GM19467 (cell line): ENCODE results near the gene MAP7.
"Not testable (repeated sequence)": the region's sequence is repeated elsewhere in the genome, so short reads cannot be mapped to it uniquely, and the experiment has no call there.

Experiments
- ATAC-seq: cut with Tn5 transposase; IDR thresholded peaks from one replicate; pipeline ENCODE4 v1.9.1; 2021; ENCODE audit warnings: mild to moderate bottlenecking, moderate library complexity; ENCODE audit not compliant: unreplicated experiment

Gene MAP7

DNA sequence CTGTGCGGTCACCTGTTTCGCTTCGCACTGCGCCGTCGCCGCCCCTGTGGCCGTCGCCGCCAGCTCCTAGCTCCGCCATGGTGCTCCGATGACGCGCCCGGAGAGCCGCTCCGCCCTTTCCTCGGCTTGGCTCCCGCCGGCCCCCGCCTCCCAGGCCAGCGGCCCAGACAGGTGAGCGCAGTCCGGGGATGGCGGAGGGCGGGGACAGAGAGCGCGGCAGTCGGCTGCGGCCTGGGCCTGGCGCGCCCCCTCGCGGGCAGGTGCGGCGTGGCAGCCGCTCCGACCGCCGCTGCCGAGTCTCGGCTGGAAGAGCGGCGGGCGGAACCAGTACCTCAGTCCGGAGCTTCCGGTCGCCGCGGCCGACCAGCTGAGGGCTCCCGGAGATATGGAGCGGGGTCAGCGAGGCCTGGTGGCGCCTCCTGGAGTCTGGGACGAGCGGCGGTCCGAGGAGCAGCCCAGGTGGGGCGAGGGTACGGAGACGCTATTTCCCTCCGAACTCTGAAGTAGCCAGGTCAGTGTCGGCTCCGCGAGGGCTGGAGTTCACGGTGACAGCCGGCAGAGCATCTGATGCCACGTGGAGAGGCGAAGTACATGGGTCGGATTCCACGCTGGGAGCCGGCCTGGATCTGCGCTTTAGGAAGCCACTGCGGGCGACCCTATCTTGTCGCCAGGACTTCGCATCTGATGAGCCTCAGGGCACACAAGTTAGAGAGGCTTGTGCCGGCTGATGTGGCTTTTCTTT lies at the start of gene MAP7:
MAP7 (minus strand) TSS at position 93 of the 742 bp plus-strand sequence; CDS start at position 79, 14 bp downstream.
- ATAC-seq: peak; percentile 53

GRCh38 chr6:136599329-136600011 lies 49.2 kb upstream of the MAP7 start:
- no peak for ATAC-seq

DNA sequence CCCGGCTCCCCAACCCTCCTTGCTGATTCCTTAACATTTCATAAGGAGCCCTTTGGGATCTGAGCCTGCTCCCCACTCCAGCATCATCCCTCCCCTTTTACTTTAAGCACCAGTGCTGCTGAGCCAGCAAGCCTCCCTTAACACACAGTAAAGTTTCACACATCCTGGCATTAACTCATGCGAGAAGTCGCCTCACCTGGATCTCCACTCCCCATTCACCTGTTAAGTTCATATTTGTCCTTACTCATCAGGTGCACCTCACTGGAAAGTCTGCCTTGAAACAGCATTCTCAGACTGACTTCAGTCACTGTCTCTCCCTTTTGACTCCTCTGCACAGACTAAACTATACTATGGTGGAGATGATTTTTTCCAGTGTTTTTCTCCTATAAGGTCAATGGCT lies 47.8 kb upstream of the MAP7 start:
- no peak for ATAC-seq

- ATAC-seq: no peak
Observed at GRCh38 chr6:136594671-136595070, 44.4 kb upstream of the MAP7 start.

GRCh38 chr6:136593748-136594490 lies 43.7 kb upstream of the MAP7 start:
- ATAC-seq: peak; percentile 93

DNA sequence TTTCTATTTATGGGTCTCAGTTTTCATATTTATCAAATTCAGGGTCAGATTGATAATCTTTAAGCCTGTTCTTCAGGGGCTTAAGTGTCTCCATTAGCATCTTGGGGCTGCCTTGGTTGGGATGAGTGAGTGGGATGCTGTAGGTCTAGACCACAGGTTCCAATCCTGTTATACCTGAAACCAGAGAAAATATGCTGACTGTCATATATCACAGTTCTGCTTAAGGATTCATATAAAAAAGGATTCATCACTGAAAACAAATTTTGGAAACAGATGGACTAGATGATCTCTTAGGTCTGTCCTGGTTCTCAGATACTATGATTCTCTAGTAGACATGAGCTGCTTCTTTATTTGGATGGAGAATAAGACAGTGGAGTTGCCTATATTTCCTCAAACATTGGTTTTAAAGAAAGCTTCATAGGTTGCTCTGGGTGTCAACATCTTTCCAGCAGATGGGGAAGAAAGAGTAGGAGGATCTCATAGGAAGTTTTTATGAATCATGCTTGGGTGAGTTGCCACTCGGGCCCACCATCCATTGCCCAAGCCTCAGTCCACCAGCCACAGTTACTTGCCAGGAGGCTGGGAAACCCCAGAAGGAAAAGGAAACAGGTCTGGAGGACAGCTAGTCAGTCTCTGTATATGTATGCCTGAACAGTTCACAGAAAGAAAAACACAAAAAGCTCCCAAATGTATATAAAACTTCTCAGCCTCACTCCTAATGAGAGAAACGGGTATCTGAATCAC lies 42.9 kb upstream of the MAP7 start:
- ATAC-seq: no peak

DNA sequence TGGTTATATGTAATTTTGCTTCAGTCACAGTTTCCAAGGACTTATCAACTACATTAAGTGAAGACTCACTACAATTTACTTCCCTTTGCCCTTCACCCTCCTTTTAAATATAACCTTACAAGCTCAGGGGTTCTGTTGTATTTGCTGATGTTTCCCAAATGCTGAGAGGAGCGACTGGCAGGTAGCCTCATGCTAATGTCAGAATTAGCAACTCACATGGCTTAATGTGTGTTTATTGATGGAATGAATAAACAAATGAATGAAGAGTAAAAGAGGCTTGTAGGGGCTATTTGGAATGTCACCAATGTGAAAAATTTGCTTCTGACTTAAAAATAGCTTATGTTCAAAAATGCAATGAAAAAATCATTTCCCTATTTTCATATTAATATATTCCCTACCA lies 41.4 kb upstream of the MAP7 start:
- ATAC-seq: no peak

DNA sequence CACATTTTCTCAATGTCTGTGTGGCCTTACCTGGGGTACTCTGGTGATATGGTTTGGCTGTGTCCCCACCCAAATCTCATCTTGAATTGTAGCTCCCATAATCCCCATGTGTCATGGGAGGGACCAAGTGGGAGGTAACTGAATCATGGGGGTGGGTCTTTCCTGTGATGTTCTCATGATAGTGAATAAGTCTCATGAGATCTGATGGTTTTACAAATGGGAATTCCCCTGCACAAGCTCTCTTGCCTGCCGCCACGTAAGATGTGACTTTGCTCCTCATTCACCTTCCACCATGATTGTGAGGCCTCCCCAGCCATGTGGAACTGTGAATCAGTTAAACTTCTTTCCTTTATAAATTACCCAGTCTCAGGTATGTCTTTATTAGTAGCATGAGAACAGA lies 40.6 kb upstream of the MAP7 start:
- ATAC-seq: not testable (repeated sequence)

- no peak for ATAC-seq
Observed at GRCh38 chr6:136587527-136587926, 37.3 kb upstream of the MAP7 start.

- ATAC-seq: no peak
Observed at GRCh38 chr6:136586295-136586694, 36.1 kb upstream of the MAP7 start.

GRCh38 chr6:136585523-136585922 lies 35.3 kb upstream of the MAP7 start:
- not testable (repeated sequence) for ATAC-seq

GRCh38 chr6:136584290-136584689 lies 34.1 kb upstream of the MAP7 start:
- not testable (repeated sequence) for ATAC-seq

- no peak for ATAC-seq
Observed at GRCh38 chr6:136582711-136583471, 32.7 kb upstream of the MAP7 start.

GRCh38 chr6:136579800-136580199 lies 29.6 kb upstream of the MAP7 start:
- ATAC-seq: no peak

DNA sequence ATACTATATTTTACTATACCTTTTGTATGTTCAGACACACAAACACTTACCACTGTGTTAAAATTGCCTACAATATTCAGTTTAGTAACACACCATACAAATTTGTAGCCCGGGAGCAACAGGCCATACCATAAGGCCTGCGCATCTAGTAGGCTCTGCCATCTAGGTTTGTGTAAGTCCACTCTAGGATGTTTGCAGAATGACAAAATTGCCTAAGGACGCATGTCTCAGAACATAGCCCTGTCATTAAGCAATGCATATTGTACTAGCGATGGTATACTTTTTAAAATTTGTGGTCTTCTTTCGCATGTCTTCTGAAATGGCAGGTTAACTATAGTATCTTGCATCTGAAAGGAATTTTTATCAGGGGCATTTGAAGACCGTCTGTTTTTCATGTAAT lies 26.6 kb upstream of the MAP7 start:
- ATAC-seq: no peak

- no peak for ATAC-seq
Observed at GRCh38 chr6:136571496-136571895, 21.3 kb upstream of the MAP7 start.

DNA sequence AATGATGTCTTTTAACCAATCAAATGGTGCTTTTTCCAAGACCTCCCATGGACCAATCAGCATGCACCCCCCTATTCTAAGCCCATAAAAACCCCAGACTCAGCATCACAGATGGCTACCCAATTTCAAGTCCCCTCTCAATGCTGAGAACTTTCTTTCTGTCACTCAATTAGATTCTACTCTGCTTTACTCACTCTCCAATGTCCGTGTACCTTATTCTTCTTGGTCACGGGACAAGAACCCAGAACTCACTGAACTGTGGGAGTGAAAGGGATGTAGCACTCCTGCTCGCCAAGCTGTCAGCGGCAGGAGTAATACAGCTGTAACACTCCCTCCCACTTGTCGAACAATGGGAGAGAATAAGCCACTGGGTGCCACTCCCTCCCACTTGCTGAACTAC lies 20.8 kb upstream of the MAP7 start:
- ATAC-seq: no peak

- ATAC-seq: no peak
Observed at GRCh38 chr6:136568129-136568528, 17.9 kb upstream of the MAP7 start.

DNA sequence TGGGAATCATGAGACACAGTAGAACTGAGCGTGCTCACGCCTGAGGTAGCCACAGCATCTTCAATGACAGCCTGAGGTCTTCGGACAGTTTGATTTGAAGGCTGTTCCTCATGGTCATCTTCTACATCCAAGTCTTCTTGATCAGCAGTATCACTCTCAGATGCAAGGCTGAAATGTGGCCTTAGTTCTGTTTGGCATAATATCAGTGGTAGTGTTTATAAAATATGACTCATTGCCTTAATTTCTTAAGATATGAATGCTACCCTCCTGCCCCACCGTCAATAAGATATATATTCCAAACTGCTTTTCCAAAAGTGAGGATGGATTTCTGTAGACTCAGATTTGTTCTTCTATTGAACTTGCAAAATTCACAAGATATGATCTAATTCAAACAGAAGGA lies 17.5 kb upstream of the MAP7 start:
- no peak for ATAC-seq

DNA sequence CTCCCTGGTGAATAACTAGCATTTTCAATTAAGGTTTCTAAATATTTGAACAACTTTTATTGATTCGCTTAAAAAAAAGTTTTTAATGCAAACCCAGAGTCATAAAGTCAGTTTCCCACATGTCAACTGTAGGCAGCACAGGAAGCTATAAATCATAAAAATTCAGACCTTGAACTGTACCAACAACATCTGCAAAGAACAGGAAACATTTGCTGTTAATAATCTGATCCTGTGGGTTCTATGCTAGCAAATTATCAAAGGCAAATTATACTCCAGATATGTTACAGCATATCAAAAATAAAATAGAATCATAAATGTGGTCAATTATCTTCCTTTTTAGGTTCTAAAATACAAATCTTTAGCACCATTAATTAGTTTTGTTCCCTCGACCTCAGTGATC lies 16.6 kb upstream of the MAP7 start:
- ATAC-seq: no peak
